NCI-H1930 (cell line): ENCODE data around the gene P2RX5.
"Not testable (repeated sequence)": the region's sequence is repeated elsewhere in the genome, so short reads cannot be mapped to it uniquely, and the experiment has no call there.

ENCODE experiments used
- DNase-seq, 2 experiments: peaks; one replicate each; lab custom pipeline; 2025; lab: John Stamatoyannopoulos, UW

The P2RX5 gene

GRCh38 chr17:3710951-3711383 is 15.0 kb upstream of the P2RX5 start:
- no peak for DNase-seq

GRCh38 chr17:3708366-3708765 is 12.4 kb upstream of the P2RX5 start:
- no peak for DNase-seq

GRCh38 chr17:3705718-3705984 is 9.7 kb upstream of the P2RX5 start:
- not testable (repeated sequence) for DNase-seq

GRCh38 chr17:3704931-3705717 is 9.2 kb upstream of the P2RX5 start:
- no peak for DNase-seq

- DNase-seq = not testable (repeated sequence)
Measured at GRCh38 chr17:3702041-3702539, 6.1 kb upstream of the P2RX5 start.

- no peak for DNase-seq
Measured at GRCh38 chr17:3699951-3700350, 4.0 kb upstream of the P2RX5 start.

GRCh38 chr17:3698139-3698538 is 2.2 kb upstream of the P2RX5 start:
- DNase-seq = no peak

GRCh38 chr17:3697103-3697476 is 1.1 kb upstream of the P2RX5 start:
- DNase-seq = no peak

GRCh38 chr17:3695129-3695722 is 729 bp downstream of the P2RX5 start:
- no peak for DNase-seq

- no peak for DNase-seq
Measured at GRCh38 chr17:3693829-3694231, 2.1 kb downstream of the P2RX5 start.

- no peak for DNase-seq
Measured at GRCh38 chr17:3693141-3693540, 2.8 kb downstream of the P2RX5 start.

- DNase-seq = no peak
Measured at GRCh38 chr17:3692346-3692745, 3.6 kb downstream of the P2RX5 start.

GRCh38 chr17:3691617-3692067 is 4.3 kb downstream of the P2RX5 start:
- DNase-seq = no peak

- no peak for DNase-seq
Measured at GRCh38 chr17:3690094-3690715, 5.8 kb downstream of the P2RX5 start.

GRCh38 chr17:3689262-3690093 is 6.5 kb downstream of the P2RX5 start:
- DNase-seq = no peak

- DNase-seq = no peak
Measured at GRCh38 chr17:3688852-3689261, 7.1 kb downstream of the P2RX5 start.

- DNase-seq = no peak
Measured at GRCh38 chr17:3688027-3688553, 7.9 kb downstream of the P2RX5 start.

GRCh38 chr17:3685174-3685573 is 10.8 kb downstream of the P2RX5 start:
- DNase-seq = no peak

- peak in 1 of 2 experiments; percentile 16 for DNase-seq
Measured at GRCh38 chr17:3683054-3683511, 12.9 kb downstream of the P2RX5 start.

- DNase-seq = no peak
Measured at GRCh38 chr17:3682033-3682432, 13.9 kb downstream of the P2RX5 start.

- no peak for DNase-seq
Measured at GRCh38 chr17:3681565-3681964, 14.4 kb downstream of the P2RX5 start.

- no peak for DNase-seq
Measured at GRCh38 chr17:3681057-3681456, 14.9 kb downstream of the P2RX5 start.
